DOHH2 (cell line): Measurements from ENCODE around the gene PHLPP1.

ENCODE experiments used
- H3F3A ChIP-seq: fragments of 200-600 bp; sonication (generic), shearing (Covaris generic); 2 replicates; pipeline ENCODE4 v1.6.0; 2016; ENCODE audit warnings: antibody characterized with exemption, mild to moderate bottlenecking; ENCODE audit not compliant: control insufficient read depth, insufficient read depth
- H3K27ac ChIP-seq: fragments of 200-600 bp; sonication (generic); 2 replicates; pipeline ENCODE4 v1.5.1; 2014; ENCODE audit warnings: low read depth, mild to moderate bottlenecking, low read length, moderate library complexity
- H3K27me3 ChIP-seq: fragments of 200-600 bp; sonication (generic); 2 replicates; pipeline ENCODE4 v1.6.1; 2014; ENCODE audit warnings: mild to moderate bottlenecking, low read length, mixed read lengths; ENCODE audit not compliant: control insufficient read depth
- H3K36me3 ChIP-seq: fragments of 200-600 bp; sonication (generic); 2 replicates; pipeline ENCODE4 v1.6.1; 2014; ENCODE audit warnings: mild to moderate bottlenecking, low read length, moderate library complexity, mixed read lengths; ENCODE audit not compliant: control insufficient read depth
- H3K4me1 ChIP-seq: fragments of 200-600 bp; sonication (generic); 2 replicates; pipeline ENCODE4 v1.6.1; 2014; ENCODE audit warnings: mild to moderate bottlenecking, low read length, mixed read lengths; ENCODE audit not compliant: control insufficient read depth
- H3K4me2 ChIP-seq: fragments of 200-600 bp; sonication (generic); 2 replicates; pipeline ENCODE4 v1.6.0; 2014; ENCODE audit warnings: mild to moderate bottlenecking, low read length, moderate library complexity
- H3K4me3 ChIP-seq: fragments of 200-600 bp; sonication (generic); 2 replicates; pipeline ENCODE4 v1.5.1; 2014; ENCODE audit warnings: mild to moderate bottlenecking, low read length, mixed read lengths
- H3K79me2 ChIP-seq: fragments of 200-600 bp; sonication (generic); 2 replicates; pipeline ENCODE4 v1.6.1; 2014; ENCODE audit warnings: mild to moderate bottlenecking, low read length, mixed read lengths; ENCODE audit not compliant: control insufficient read depth
- H3K9me2 ChIP-seq: fragments of 200-600 bp; sonication (generic); replicated peaks from 2 replicates; pipeline ENCODE4 v1.6.1; 2014; ENCODE audit warnings: mild to moderate bottlenecking, low read length, mixed read lengths; ENCODE audit not compliant: control insufficient read depth
- H3K9me3 ChIP-seq: fragments of 200-600 bp; sonication (generic); 2 replicates; pipeline ENCODE4 v1.6.1; 2014; ENCODE audit warnings: antibody characterized with exemption, low read length, mixed read lengths; ENCODE audit not compliant: control insufficient read depth, insufficient read depth
- H4K20me1 ChIP-seq: fragments of 200-600 bp; sonication (generic); 2 replicates; pipeline ENCODE4 v1.6.0; 2014; ENCODE audit warnings: low read depth, mild to moderate bottlenecking, antibody characterized with exemption, low read length, moderate library complexity; ENCODE audit not compliant: control insufficient read depth, insufficient read depth
- EZH2phosphoT487 ChIP-seq: fragments of 200-600 bp; sonication (generic); IDR thresholded peaks from 2 replicates; pipeline ENCODE4 v1.6.1; 2017; ENCODE audit warnings: borderline replicate concordance, mild to moderate bottlenecking, antibody characterized with exemption, low read length, moderate library complexity, mixed read lengths
- TF ChIP-seq, protein P1 (sequence below): fragments of 200-600 bp; sonication (generic); IDR thresholded peaks from one replicate; pipeline ENCODE4 v1.5.1; 2014; ENCODE audit warnings: antibody characterized with exemption, mild to moderate bottlenecking, low read depth, low read length; ENCODE audit not compliant: poor library complexity, severe bottlenecking

The PHLPP1 gene

DNA sequence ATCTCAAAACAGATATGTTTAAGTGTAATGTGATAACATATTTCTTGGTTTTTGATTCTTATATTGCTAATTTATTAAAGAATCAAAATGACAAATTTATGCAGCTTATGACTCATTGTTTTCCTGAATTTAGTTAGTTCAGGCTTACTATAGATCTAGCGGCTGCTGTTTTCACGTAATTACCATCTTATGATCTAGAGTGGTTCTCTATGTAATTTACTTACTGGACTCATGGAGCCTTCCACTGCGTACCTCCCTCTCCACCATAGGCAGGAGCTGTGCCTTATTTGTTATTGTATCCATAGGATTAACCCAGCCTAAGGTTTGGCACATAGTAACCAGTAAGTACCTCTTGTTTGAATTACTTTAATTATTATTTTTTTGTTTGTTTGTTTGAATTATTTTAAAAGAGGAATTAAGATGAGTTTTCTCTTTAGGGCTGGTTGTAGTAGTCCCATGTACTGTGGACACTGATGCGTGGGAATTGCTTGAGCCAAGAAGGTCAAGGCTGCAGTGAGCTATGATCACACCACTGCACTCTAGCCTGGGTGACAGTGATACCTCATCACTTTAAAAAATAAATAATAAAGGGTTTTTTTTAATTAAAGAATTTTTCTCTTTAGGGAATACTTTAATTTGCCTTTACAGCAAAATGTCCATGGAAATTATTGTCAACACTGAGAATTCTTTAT lies 165.5 kb downstream of the PHLPP1 start:
- H3K27me3 ChIP-seq, result no peaks in the 10 kb centered on the region
- H3K4me2 ChIP-seq, result no peak overlapping the region
- no peaks in the 10 kb centered on the region for H3K36me3 ChIP-seq
- no peaks in the 10 kb centered on the region for H3K9me2 ChIP-seq
- no peaks in the 10 kb centered on the region for H3K9me3 ChIP-seq
- H3K4me3 ChIP-seq, result no peak overlapping the region
- TF ChIP-seq, protein P1, sequence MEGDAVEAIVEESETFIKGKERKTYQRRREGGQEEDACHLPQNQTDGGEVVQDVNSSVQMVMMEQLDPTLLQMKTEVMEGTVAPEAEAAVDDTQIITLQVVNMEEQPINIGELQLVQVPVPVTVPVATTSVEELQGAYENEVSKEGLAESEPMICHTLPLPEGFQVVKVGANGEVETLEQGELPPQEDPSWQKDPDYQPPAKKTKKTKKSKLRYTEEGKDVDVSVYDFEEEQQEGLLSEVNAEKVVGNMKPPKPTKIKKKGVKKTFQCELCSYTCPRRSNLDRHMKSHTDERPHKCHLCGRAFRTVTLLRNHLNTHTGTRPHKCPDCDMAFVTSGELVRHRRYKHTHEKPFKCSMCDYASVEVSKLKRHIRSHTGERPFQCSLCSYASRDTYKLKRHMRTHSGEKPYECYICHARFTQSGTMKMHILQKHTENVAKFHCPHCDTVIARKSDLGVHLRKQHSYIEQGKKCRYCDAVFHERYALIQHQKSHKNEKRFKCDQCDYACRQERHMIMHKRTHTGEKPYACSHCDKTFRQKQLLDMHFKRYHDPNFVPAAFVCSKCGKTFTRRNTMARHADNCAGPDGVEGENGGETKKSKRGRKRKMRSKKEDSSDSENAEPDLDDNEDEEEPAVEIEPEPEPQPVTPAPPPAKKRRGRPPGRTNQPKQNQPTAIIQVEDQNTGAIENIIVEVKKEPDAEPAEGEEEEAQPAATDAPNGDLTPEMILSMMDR, result no peak
- no peaks in the 10 kb centered on the region for H3F3A ChIP-seq
- no peaks in the 10 kb centered on the region for H4K20me1 ChIP-seq
- H3K4me1 ChIP-seq, result no peaks in the 10 kb centered on the region
- H3K27ac ChIP-seq, result no peak overlapping the region
- no peaks in the 10 kb centered on the region for H3K79me2 ChIP-seq

DNA sequence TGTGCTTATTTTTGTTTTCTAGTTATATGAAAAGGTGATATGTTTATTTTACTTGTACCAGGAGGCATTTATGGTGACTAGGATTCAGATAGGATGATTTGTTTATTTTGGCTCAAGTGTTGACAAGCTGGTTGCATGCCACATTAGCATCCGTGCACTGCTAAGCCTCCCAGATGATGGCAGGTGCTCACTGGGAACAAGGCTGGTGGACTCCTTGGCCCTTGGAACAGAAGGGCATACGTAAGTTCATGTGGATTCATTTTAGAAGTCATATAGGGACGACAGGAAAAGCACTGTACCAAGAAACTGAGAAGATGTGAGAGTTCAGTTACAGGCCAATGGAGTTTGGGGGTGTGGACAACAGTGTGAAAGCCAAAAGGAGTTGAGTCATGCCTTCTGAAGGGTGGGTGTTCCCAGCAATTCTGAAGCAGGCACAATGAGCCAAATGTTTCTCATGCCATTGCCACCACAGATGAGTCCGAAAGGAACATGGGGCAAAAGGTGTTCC lies 166.2 kb downstream of the PHLPP1 start:
- Histone ChIP-seq H3K9me3 (no peaks in the 10 kb centered on the region), H3K79me2 (no peaks in the 10 kb centered on the region), H3K9me2 (no peaks in the 10 kb centered on the region), H3K27ac (no peak overlapping the region), H3K4me3 (no peak overlapping the region), H3F3A (no peaks in the 10 kb centered on the region), H3K27me3 (no peaks in the 10 kb centered on the region), H4K20me1 (no peaks in the 10 kb centered on the region), H3K4me2 (no peak overlapping the region), H3K4me1 (peaks cover 5% of the 10 kb centered on the region; the same call in 1 of the 2 replicates), H3K36me3 (no peaks in the 10 kb centered on the region)
- TF ChIP-seq EZH2phosphoT487, result no peak
- TF ChIP-seq, protein P1, result no peak

DNA sequence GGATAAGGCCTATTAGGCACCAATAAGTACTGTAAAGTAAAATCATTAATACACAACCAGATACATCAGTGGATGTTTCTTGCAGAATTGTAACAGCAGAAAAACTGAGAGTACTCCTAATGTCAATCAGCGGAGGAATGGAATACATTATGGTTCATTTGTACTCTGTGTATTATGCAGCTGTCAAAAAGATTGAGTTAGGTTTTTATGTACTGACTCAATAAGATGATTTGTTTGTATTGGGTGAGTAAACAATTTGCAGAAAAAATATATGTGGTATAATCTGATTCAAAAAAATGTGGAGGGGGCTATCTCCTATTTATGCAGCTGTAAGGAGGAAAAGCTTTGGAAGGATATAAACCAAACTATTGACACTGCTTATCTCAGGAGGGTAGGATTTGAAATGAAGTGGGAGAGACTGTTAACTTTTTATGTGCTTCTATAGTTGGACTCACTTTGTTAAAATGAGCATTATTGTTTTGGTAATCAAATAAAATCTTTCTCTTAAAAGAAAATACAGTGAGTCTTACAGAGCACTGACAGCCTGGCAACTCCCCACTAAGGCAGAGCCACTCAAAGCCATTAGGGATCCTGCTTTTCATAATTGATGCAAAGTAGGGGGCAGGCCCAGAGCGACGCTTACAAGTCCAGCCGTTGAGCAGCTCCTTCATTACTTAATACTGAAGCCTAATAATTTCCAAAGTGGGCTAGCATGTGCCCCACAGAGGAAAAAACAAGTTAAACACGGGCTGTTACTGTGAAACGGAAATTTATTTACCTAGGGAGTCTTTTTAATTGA lies 168.8 kb downstream of the PHLPP1 start:
- no peak overlapping the region for H3K4me3 ChIP-seq
- H3K4me2 ChIP-seq, result no peak overlapping the region
- peaks cover 6% of the 10 kb centered on the region; the same call in 1 of the 2 replicates for H3K4me1 ChIP-seq
- H3K9me2 ChIP-seq, result no peaks in the 10 kb centered on the region
- no peaks in the 10 kb centered on the region for H3K36me3 ChIP-seq
- no peaks in the 10 kb centered on the region for H3K9me3 ChIP-seq
- TF ChIP-seq EZH2phosphoT487, result no peak
- TF ChIP-seq, protein P1, result no peak
- H3K27ac ChIP-seq, result no peak overlapping the region
- no peaks in the 10 kb centered on the region for H3K79me2 ChIP-seq
- H3F3A ChIP-seq, result no peaks in the 10 kb centered on the region
- no peaks in the 10 kb centered on the region for H4K20me1 ChIP-seq
- no peaks in the 10 kb centered on the region for H3K27me3 ChIP-seq
